Globus pallidus (tissue), 1 donor: Measurements from ENCODE around the gene BBOX1.
"Not testable (repeated sequence)": the region's sequence is repeated elsewhere in the genome, so short reads cannot be mapped to it uniquely, and the experiment has no call there.

Source experiments
- DNase-seq: peaks from one replicate; pipeline ENCODE4 v3.0.0-alpha.2; 2015; ENCODE audit warnings: low spot score

BBOX1 gene

DNA sequence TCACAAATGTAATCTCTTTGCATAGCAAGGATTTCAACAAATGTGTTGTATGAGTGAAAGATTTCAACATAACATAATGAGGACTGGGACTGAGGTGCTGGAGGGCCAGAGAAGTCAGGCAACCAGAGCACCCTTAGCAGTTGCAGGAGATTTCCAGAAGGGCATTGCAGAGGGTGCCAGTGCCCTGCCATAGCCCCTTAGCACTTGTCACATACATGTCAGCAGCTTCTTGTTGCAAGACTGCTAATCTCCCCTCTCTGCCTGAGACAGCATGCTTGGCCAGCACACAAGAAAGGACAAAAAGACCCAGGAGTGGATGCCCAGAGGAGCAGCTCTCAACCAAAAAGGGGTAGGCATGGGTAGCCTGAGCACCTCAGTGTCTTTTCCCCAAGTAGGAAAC lies 43.2 kb downstream of the BBOX1 start:
- DNase-seq: no peak

DNA sequence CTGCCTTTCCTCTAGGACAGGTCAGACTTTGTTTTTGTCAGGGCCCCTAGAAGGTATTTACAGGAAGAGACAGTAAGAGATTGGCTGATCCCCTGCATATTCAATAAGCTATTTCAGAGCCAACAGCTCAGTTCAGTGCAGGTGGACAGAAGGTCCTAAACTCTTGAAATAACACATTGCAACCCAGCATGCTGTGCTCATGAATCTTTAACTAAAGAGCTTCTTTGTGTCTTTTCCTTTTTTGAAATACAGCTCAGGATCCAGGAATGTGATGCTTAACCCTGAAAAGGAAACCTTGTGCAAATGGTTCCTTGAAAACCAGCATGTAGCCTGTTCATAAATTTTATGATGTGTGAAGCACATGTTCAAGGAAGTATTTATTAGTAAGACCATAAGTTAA lies 43.9 kb downstream of the BBOX1 start:
- no peak for DNase-seq

DNA sequence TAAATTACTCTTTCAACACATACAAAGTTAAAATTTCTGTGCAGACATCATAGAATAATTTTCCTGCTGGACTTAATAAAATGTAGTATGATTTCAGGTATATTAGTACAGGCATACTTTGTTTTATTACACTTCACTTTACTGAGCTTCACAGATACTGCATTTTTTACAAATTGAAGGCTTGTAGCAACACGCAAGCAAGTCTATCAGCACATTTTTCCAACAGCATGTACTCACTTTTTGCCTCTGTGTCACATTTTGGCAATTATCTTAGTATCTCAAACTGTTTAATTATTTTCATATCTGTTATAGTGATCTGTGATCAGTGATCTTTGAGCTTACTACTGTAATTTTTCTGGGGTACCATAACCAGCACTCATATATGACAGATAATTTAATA lies 44.5 kb downstream of the BBOX1 start:
- no peak for DNase-seq

DNA sequence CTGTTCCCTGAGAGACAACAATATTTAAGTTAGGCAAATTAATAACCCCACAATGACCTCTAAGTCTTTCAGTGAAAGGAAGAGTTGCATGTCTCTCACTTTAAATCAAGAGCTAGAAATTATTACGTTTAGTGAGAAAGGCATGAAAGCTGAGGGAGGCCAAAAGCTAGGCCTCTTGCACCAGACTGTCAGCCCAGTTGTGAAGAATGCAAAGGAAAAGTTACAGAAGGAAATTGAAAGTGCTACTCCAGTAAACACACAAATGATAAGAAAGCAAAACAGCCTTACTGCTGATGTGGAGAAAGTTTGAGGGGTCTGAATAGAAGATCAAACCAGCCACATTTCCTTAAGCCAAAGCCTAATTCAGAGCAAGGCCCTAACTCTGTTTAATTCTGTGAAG lies 45.0 kb downstream of the BBOX1 start:
- no peak for DNase-seq

DNA sequence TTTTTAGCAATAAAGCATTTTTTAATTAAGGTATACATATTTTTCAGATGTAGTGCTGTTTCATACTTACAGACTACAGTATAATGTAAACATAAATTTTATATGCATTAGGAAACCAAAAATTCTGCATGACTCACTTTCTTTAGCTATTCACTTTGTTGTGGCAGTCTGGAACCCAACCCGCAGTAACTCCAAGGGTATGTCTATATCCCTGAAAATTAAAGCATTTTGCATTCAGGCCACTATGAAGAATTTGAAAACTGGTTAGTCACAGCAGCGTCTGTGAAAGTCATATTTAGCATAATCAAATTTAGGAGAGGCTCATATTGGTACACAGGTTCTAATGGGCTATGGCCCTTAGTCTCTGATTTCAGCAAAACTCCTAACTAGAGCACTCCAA lies 46.8 kb downstream of the BBOX1 start:
- DNase-seq: no peak

DNA sequence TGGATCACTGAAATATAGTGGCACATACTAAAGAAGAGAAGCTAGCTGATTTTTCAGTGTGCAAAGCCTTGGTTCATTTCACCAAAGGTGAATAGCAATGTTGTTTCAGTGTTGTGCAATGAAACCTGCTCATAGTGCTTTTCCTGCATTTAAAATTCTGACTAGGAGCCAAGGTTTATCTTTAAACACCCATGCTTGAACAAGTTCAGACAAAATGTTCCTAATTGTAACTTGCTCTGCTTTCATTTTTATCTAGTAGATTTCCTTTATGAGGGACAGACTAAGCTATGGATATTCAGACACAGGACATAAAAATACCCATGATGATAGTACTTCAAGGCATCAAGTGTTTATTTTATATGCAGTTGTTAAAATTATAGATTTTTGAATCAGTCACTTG lies 47.7 kb downstream of the BBOX1 start:
- no peak for DNase-seq

DNA sequence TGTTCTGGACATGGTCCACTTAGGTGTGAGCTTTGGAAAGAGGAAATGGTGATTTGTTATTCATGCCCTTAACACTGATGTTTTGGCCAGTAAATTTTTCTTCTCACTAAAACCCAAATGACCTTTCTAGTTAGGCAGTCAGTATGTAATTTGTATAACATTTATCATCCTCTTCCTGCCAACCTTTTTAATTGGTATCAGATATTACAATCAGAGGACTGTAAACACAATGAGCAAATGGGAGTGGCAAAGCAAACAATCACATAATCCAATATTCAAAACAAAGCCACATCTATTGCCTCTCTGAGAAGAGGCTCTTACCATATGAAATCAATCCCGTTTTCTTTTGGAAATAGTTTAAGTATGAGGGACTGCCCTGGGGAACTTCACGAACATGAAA lies 49.1 kb downstream of the BBOX1 start:
- DNase-seq: no peak

DNA sequence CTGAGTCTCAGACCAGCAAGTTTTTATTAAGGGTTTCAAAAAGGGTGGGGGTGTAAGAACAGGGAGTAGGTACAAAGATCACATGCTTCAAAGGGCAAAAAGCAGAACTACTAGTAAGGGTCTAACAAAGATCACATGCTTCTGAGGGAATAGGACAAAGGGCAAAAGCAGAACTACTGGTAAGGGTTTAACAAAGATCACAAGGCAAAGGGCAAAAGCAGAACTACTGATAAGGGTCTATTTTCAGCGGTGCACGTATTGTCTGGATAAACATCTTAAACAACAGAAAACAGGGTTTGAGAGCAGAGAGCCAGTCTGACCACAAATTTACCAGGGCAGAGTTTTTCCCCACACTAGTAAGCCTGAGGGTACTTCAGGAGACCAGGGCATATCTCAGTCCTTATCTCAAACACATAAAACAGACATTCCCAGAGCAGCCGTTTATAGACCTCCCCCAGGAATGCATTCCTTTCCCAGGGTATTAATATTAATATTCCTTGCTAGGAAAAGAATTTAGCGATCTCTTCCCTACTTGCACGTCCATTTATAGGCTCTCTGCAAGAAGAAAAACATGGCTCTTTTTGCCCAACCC lies 49.8 kb downstream of the BBOX1 start:
- not testable (repeated sequence) for DNase-seq

DNA sequence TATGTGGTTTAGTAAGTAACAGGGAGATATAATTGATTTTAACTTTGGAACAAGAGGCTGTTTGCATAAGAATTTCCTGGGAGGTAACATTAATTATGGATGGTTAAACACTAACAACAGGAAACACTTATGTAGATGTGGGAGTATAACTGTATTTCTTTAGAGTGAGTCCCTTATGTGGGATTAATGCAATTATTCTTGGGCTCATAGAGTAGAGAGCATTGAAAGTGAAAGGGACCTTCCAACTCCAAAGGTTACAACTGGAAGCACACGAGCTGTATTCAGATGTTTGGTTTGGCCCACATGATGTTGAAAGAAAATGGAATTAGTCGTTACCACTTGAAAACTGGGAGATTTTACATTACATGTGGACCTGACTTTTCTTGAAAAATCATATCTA lies 53.5 kb downstream of the BBOX1 start:
- DNase-seq: no peak

DNA sequence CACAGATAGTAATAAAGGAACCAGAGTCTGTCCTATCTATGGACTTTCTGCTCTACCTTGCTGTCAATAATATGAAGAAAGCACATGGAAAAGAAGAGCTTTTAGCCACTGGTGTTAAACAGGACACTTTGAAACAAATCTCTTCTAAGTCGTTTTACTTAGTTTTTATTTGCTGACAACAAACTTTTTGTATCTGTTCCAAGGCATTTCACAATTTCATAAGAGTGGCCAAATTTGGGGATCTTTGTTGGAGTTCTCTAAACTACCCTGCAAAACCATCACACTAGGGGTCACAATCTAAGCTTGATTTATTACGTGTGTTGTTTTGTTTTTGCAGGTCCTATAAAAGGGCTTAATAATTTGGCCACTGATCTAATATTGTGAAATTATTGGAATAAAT lies 54.4 kb downstream of the BBOX1 start:
- DNase-seq: no peak

DNA sequence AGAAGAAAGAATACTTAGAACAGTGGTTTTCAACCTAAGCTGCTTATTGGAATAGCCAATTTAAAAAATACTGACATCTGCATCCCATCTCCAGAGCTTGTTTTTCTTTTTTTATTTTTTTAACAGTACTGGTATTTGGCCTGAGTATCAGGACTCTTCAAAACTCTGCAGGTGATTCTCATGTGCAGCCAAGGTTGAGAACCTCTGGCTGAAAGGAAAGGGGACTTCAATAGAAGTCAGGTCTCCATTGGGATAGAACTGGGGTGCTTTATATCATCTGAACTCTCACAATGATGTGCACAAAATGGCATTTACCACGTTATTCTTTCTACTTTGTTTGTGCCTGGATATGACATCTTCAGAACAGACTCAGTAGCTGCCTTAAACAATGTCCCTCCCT lies 55.3 kb downstream of the BBOX1 start:
- DNase-seq: no peak

DNA sequence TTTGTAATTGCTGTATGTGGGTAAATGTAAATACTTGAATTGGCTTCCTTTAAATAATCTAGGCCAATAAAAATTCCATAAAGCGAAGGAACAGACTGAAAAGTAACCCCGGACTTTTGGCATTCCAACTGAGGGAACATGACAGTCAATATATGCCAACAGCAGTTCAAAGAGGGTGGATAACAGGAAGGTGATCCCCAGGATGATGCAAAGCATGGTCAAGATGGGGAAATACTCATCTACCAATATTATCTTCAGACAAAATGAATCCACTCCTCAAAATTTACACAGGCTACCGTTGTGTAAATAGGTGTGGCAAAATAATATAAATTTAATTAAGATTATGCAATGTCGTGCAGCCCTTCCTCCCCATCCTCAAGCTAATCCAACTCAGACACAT lies 56.9 kb downstream of the BBOX1 start:
- DNase-seq: no peak

DNA sequence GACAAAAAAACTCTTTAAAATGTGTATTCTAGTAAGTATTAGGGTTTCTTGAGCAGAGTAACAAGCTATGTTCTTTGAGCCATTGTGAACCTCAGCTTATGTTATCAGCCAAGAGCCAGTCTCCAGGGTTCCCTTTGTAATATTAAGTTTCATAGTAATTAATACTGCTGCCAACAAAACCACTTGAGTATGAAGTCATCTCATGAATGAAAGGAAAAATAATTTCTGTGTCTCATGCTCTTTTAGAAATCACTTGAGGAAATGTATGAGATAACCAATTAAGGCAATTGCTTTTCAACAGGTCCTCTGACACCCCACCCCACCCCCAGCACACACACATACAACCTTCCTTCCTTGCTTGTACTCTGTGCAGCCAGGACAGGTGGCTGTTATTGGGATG lies 59.9 kb downstream of the BBOX1 start:
- DNase-seq: no peak

DNA sequence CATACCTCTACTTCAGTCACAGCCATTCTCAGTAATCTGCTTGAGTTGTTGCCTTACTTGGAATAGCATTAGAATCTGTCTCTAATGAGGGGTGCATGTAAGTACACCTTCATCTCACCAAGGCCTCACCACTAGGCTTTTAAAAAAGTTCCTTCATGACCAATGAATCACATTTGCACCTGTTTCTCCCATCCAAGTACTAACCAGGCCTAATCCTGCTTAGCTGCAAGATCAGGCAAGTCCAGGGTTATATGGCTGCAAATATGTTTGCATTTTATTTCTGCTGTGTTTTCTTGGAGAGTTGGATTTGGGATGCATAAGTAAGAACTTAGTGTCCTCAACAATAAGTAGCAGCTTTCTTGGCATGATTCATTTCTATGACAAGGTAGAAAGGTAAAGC lies 66.9 kb downstream of the BBOX1 start:
- no peak for DNase-seq

DNA sequence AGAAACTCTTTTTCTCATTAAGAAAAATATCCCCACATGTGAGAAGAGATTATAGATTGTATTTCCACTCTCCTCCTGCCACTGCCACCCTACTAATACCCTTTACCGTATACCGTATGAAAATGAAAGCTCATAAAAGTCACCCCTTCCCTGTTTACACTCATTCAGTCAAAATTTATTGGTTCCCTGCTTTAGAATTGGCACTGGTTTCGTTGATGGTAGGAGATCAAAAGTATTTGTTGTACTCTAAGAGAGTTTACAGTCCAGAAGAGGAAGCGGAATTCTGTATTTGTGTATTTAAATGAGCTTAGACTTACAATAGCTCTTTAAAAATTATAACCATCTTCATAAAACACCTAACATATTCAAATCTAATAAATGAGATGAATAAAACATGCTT lies 68.2 kb downstream of the BBOX1 start:
- DNase-seq: no peak

DNA sequence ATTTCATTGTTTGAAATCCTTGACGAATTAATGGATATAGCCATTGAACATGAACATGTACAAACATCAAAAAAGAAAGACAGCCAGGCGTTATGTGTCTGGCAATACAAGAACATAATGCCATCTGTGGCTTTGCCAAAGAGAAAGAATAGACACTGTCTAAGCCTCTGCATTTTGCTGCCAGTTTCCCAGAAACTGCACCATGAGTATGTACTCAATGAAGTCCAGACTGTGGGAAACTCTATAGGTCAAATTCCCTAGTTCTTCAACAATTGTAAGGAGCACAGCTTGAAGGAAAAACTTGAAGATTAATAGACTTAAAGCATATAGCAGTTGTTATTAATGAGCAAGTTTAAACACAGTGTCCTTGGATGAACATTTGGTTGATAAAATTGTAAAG lies 71.3 kb downstream of the BBOX1 start:
- DNase-seq: no peak

DNA sequence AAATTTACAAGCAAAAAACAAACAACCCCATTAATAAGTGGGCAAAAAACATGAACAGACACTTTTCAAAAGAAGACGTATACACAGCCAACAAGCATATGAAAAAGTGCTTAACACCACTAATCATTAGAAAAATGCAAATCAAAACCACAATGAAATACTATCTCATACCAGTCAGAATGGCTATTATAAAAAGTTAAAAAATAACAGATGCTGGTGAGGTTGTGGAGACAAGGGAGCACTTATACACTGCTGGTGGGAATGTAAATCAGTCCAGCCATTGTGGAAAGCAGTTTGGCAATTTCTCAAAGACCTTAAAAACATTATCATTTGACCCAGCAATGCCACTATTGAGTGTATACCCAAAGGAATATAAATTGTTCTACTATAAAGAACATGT lies 72.3 kb downstream of the BBOX1 start:
- no peak for DNase-seq

DNA sequence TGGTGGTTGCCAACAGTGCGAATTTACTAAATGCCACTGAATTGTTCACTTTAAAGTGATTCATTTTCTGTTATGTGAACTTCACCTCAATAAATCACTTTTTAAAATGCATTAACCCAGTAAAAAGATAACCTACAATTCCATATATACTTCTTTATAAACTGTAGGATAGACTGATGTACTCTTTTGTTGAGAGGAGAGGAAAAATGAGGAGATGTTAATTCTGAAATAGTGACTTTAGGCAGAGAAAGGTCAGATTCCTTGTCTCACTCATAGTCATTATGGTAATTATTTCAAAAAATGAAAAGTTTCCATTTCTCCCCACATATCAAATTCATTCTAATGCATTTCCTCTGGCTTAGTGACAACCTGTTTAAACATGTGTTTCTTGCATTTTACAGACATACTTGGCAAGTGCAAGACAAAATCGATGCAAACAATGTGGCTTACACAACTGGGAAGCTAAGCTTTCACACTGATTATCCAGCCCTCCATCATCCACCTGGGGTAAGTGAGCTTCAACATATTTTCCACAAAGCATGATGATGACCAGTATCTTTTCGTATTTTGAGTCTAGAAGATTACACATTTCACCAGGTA lies 74.5 kb downstream of the BBOX1 start:
- DNase-seq: no peak

DNA sequence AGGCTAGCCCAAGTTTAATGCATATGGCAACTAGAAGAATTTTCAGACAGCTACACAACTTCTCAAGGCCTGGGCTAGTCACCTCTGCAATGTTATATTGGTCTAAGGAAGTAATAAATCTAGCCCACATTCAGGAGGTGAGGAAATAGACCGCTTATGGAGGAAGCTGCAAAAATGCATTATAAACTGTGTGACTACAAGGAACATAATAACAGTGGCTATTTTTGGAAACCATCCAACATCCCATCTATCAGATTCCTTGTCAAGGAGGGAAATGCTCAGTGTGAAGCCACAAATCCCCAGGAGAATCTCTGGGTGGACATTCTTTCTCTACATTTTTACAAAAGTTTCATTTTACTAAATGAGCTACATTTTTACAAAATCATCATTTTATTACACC lies 76.1 kb downstream of the BBOX1 start:
- no peak for DNase-seq

DNA sequence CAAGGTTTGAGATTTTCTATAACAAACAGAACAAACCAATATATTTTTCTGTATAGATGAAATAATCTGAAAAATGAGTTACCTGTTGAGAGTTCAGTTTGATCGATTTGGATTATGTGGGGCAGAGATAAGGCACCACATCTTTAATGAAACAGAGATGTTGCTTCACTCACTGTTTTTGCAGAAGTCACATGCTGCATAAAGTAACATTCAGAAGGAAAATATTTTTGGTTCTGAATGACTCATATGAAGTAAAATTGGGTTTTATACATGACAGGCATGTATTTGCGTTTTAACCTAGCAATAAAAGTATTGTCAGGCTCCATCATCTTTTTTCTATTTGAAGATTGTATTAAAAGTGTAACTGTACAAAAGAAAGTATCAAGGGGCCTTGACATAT lies 77.8 kb downstream of the BBOX1 start:
- no peak for DNase-seq

DNA sequence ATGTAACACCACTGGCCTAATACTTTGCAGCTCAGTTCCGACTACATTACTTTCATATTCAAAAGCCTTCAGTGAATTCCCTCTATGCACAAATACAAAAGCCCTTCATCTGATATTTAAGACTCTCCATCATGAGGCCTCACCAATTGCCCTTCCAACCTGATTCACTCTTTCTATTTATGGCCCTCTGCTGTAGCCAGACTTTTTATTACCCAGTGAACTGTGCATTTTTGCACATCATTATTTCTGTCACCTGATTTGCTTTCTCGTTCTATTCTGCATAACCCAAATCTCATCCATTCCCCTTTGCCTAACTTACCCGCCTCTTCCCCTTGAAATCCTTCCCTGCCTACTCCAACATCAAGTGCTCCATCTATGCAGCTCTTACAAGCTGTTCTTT lies 78.3 kb downstream of the BBOX1 start:
- no peak for DNase-seq

DNA sequence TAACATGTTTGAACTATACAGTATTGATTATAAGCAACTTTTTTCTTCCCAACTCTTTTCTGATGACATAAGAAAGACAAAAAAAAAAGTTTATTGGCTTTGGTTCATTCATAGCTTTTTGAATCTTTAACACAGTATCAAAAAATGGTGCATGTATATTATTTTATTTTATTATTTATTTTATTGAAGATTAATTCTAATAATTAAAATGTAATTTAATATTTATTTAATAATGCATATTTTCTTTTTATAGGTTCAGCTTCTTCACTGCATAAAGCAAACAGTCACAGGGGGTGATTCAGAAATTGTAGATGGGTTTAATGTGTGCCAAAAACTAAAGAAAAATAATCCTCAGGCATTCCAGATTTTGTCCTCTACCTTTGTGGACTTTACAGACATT lies 78.8 kb downstream of the BBOX1 start:
- DNase-seq: no peak

DNA sequence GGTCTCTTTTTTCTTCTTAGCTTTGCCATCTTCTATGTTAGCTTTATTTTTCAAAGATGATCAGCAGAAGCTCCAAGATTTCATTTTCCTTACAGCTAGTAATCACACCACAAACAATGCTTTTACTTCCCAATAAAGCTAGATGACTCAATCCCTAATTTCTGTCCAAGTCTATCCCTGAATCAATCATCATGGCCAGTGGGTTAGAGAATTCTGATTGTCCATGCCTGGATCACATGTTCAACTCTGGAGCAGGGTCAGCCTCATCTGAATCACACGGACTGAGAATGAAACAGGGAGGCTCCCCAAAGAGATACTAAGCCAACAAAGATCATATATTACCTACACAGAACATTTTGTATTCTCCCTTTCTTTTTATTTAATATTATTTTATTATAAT lies 79.6 kb downstream of the BBOX1 start:
- DNase-seq: no peak

DNA sequence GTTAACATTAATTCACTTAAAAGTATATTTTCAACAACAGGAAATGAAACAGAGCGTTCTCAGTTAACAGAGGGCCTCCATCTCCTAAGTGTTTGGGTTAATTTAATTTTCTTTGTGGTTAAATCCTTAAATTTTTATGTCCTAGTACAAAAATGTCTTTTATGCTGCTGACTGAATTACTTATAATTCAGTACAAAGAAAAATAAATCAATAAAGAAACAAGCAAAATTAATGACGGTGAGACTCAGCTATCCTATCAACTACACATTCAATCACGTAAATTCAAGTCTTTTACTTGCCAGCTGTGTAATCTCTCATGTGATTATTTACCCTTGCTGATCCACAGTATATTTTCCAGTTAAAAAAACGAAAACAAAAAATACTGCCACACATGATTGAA lies 81.4 kb downstream of the BBOX1 start:
- DNase-seq: no peak
